Kidney (tissue), 14 donors: ENCODE measurements around the gene LCN2. TPM values are rescaled to one million over a fixed set of nuclear protein-coding genes. Genes with fewer than 3 reads are reported as not detected.

Experiments used
- DNase-seq, 5 donors: peaks; one replicate each; pipeline ENCODE4 v3.0.0-alpha.2; 2013 to 2020
- FAIRE-seq: peaks from 2 replicates; lab custom pipeline; 2012; peaks lifted over from hg19 to GRCh38; lab: Jason Lieb, UNC
- H3K27ac ChIP-seq, 2 donors: one replicate each; pipeline ENCODE4 v1.7.0; 2013; ENCODE audit warnings: low read depth in 2 of 2, low read length in 2 of 2, inconsistent platforms in 1 of 2
- H3K27me3 ChIP-seq: one replicate; pipeline ENCODE4 v1.7.1; 2013; ENCODE audit warnings: low read length, inconsistent platforms; ENCODE audit not compliant: control insufficient read depth, insufficient read depth
- H3K36me3 ChIP-seq, 3 donors: one replicate each; pipeline versions ENCODE4 v1.7.0 to v1.7.1; 2013; ENCODE audit warnings: low read length in 3 of 3, control low read depth in 1 of 3, inconsistent platforms in 1 of 3; ENCODE audit not compliant: insufficient read depth in 3 of 3, control insufficient read depth in 2 of 3
- H3K4me1 ChIP-seq, 3 donors: one replicate each; pipeline versions ENCODE4 v1.7.0 to v1.7.1; 2013; ENCODE audit warnings: low read length in 3 of 3, inconsistent platforms in 1 of 3, low read depth in 1 of 3; ENCODE audit not compliant: control insufficient read depth in 2 of 3, insufficient read depth in 2 of 3
- H3K4me3 ChIP-seq, 3 donors: one replicate each; pipeline versions ENCODE4 v1.7.0 to v1.8.1; 2013; ENCODE audit warnings: low read length in 3 of 3, control low read depth in 1 of 3, inconsistent platforms in 1 of 3
- H3K9ac ChIP-seq, 3 donors: one replicate each; pipeline versions ENCODE4 v1.7.0 to v1.7.1; 2013; ENCODE audit warnings: low read length in 3 of 3, control low read depth in 1 of 3, inconsistent platforms in 1 of 3
- H3K9me3 ChIP-seq, 3 donors: one replicate each; pipeline versions ENCODE4 v1.7.0 to v1.7.1; 2013; ENCODE audit warnings: low read length in 3 of 3, control low read depth in 1 of 3, inconsistent platforms in 1 of 3; ENCODE audit not compliant: control insufficient read depth in 2 of 3, insufficient read depth in 1 of 3
- intact Hi-C: fragments of 100-400 bp; cut with DNase I; formaldehyde crosslinking; loops from one replicate; pipeline ENCODE4 v1.11.1; 2022
- polyA plus RNA-seq: library from polyadenylated mRNA; stranded (reverse); fragments of 350-450 nt; fragmentation: Illumina TruSeq; extraction: RNeasy Lipid Tissue Mini Kit (QIAGEN cat#74804); gene quantifications from one replicate; pipeline ENCODE4 v1.2.3, GENCODE V29; 2014; ENCODE audit warnings: low read depth, low replicate concordance; ENCODE audit not compliant: insufficient read depth
- total RNA-seq: library from RNA; stranded (reverse); fragmentation: NEBNext Ultra II Directional; extraction: Animal tissue kit (Norgen Biotek cat#: 25700); gene quantifications from one replicate; pipeline ENCODE4 v1.2.1, GENCODE V29; 2021
- TF ChIP-seq, protein P1 (sequence below): IDR thresholded peaks from 3 replicates; pipeline ENCODE4 v1.5.1; 2012; ENCODE audit warnings: mild to moderate bottlenecking, moderate library complexity, borderline replicate concordance; ENCODE audit not compliant: insufficient read depth; ENCODE audit errors: extremely low read depth
- donor health status: control.
- donor health status: control.
- donor health status: control.
- donor health status: control.
- donor health status: control.
- donor health status: DM: yes; HTN: yes; CAD: no.
- donor health status: Normal renal cell carcinoma (clear cell type).

The LCN2 gene
- total and polyA plus RNA-seq, 2 donors from 2014 or later: 8.2 to 198 TPM

DNA sequence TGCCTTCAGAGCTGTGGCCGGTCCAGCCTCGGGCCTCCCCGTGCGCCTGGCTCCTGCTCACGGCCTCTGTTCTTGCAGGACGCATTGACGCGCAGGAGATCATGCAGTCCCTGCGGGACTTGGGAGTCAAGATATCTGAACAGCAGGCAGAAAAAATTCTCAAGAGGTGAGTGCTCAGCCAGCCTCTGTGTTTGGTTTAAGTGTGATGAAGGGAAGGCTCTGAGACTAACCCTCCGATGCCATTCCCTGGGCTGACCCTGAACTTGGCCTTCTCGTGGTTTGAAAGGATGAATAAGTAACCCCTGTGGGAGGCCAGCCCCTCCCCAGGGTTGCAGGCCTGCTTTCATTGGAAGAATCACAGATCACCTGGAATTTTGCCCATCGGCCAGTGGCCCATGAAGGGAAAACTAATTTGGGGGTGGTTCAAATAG is 48.0 kb upstream of the LCN2 start:
- FAIRE-seq: no peak

DNA sequence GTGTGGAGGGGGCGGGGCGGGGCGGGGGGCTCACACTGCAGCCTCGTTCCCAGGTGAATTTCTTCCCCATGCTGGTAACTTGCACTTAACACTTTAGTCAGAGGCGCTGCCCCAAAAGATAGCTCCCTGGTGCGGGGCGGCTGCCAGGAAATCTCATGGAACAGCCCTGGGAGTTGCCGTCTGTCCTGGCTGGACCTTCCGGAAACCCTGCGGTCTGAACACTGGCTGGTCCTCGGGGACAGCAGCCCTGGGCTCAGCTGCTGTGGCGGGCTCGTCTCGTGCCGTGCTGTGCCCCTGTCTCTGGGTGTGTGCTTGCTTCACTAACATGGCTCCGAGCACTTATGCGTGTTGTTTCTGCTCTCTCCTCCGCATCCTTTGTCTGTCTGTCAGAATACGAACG is 47.6 kb upstream of the LCN2 start:
- intact Hi-C loops: no loop called here
- H3K27ac ChIP-seq: peak overlapping the region; percentile 86 to 98
- H3K9ac ChIP-seq: peak overlapping the region in 1 of 3 donors; percentile 69

More for the DNA sequence above, 48.0 kb upstream of the LCN2 start:
- peak overlapping the region in 2 of 3 donors; percentile 82 to 83 for H3K4me3 ChIP-seq
- H3K4me1 ChIP-seq: peaks cover 0 to 58% (median 58%) of the 10 kb centered on the region in 3 donors
- intact Hi-C loops: no loop called here
- peaks cover 6 to 39% (median 25%) of the 10 kb centered on the region in 3 donors for H3K36me3 ChIP-seq
- DNase-seq: peak in 3 of 5 donors; percentile 63 to 79 (median 77)
- H3K9me3 ChIP-seq: no peaks in the 10 kb centered on the region
- TF ChIP-seq, protein P1, sequence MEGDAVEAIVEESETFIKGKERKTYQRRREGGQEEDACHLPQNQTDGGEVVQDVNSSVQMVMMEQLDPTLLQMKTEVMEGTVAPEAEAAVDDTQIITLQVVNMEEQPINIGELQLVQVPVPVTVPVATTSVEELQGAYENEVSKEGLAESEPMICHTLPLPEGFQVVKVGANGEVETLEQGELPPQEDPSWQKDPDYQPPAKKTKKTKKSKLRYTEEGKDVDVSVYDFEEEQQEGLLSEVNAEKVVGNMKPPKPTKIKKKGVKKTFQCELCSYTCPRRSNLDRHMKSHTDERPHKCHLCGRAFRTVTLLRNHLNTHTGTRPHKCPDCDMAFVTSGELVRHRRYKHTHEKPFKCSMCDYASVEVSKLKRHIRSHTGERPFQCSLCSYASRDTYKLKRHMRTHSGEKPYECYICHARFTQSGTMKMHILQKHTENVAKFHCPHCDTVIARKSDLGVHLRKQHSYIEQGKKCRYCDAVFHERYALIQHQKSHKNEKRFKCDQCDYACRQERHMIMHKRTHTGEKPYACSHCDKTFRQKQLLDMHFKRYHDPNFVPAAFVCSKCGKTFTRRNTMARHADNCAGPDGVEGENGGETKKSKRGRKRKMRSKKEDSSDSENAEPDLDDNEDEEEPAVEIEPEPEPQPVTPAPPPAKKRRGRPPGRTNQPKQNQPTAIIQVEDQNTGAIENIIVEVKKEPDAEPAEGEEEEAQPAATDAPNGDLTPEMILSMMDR: no peak
- peak overlapping the region in 2 of 3 donors; percentile 20 to 99 for H3K9ac ChIP-seq
- peak overlapping the region; percentile 98 to 99 for H3K27ac ChIP-seq
- H3K27me3 ChIP-seq: no peaks in the 10 kb centered on the region

DNA sequence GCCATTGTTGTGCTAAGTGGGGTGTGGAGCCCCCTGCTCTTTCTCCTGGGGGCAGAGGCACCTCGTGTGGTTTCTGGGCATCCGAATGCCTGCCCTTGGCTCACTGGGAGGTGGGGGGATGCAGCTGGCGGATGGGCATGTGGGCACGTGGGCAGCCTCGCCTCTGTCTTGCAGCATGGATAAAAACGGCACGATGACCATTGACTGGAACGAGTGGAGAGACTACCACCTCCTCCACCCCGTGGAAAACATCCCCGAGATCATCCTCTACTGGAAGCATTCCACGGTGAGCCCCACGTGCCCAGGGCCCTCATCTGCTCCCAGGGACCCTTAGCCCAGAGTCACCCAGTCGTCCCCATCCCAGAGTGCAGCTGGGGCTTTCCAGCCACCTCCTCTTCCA is 47.1 kb upstream of the LCN2 start:
- DNase-seq (peak in 2 of 5 donors; percentile 47 to 51), FAIRE-seq (no peak)
- H3K27me3 ChIP-seq: no peaks in the 10 kb centered on the region
- intact Hi-C loops: no loop called here
- H3K4me3 ChIP-seq: peak overlapping the region in 1 of 3 donors; percentile 30
- no peaks in the 10 kb centered on the region for H3K9me3 ChIP-seq
- peaks cover 0 to 58% (median 58%) of the 10 kb centered on the region in 3 donors for H3K4me1 ChIP-seq
- peak overlapping the region; percentile 86 to 98 for H3K27ac ChIP-seq
- TF ChIP-seq, protein P1: no peak
- peak overlapping the region in 1 of 3 donors; percentile 69 for H3K9ac ChIP-seq
- peaks cover 6 to 49% (median 33%) of the 10 kb centered on the region in 3 donors for H3K36me3 ChIP-seq

More for the DNA sequence above, 47.6 kb upstream of the LCN2 start:
- no peak for FAIRE-seq
- H3K36me3 ChIP-seq: peaks cover 6 to 44% (median 30%) of the 10 kb centered on the region in 3 donors
- DNase-seq: peak in 1 of 5 donors; percentile 82
- H3K9me3 ChIP-seq: no peaks in the 10 kb centered on the region
- peak overlapping the region in 2 of 3 donors; percentile 30 to 32 for H3K4me3 ChIP-seq
- H3K4me1 ChIP-seq: peaks cover 0 to 58% (median 58%) of the 10 kb centered on the region in 3 donors
- no peaks in the 10 kb centered on the region for H3K27me3 ChIP-seq
- TF ChIP-seq, protein P1: no peak
